Measurements from ENCODE around the gene TNS4. TPM values are rescaled to one million over a fixed set of nuclear protein-coding genes. Genes with fewer than 3 reads are reported as not detected.

The TNS4 gene
- polyA plus RNA-seq, 2 of the 4 experiments (the other 2 are of a cell fraction), result 24.2 to 73.5 TPM

GRCh38 chr17:40456396-40456951, 44.9 kb downstream of the TNS4 start:
- Histone ChIP-seq H3K9me3 (no peaks in the 10 kb centered on the region), H3K4me1 (peaks cover 100% of the 10 kb centered on the region), H3K4me3 (peak overlapping the region; percentile 8; the same call in 1 of the 3 replicates), H3K4me2 (peak overlapping the region; percentile 62), H3K27ac (peak overlapping the region; percentile 71 to 90)
- ATAC-seq (no peak), FAIRE-seq (peak; percentile 7), DNase-seq (ENCODE audit: low read depth in 1 of 2, low spot score in 1 of 2) (peak in 1 of 2 experiments; percentile 39)
- 88% methylated on average over 16 of the region's 16 CpGs for WGBS (ENCODE audit: missing lambda C conversion rate)
- TF ChIP-seq HOXB13 (CRISPR knock-in tag; IDR thresholded peaks at IDR 0.05; ENCODE audit: low read depth), result no peak
- TF ChIP-seq GATA3 (IDR thresholded peaks at IDR 0.05; ENCODE audit: borderline replicate concordance), result peak; percentile 18; the same call in 1 of the 2 replicates
- TF ChIP-seq HEYL (CRISPR knock-in tag; IDR thresholded peaks at IDR 0.05), result no peak
- no peak for TF ChIP-seq USF2 (IDR thresholded peaks at IDR 0.05)
- TF ChIP-seq MAX (IDR thresholded peaks at IDR 0.05), result 0 out of 2 replicates have a peak, but pooled peaks have one; percentile 9
- ChIA-PET POLR2A (interaction anchor here (0.6 to 2.3 kb wide), 3 partner anchors 12 to 29 kb away, joined by 3 to 9 read pairs (median 4); no protein-coding TSS in a partner anchor), CTCF (interaction anchor here (0.8 to 37.5 kb wide), 15 partner anchors 7 to 372 kb away, joined by 3 to 822 read pairs (median 6); partner anchors contain the start of gene IGFBP4)

GRCh38 chr17:40454613-40454995, 46.8 kb downstream of the TNS4 start:
- POLR2A ChIA-PET, result interaction anchor here (1.1 to 2.3 kb wide), 3 partner anchors 10 to 88 kb away, joined by 3 to 9 read pairs (median 3); no protein-coding TSS in a partner anchor
- H3K4me1 ChIP-seq, result peaks cover 100% of the 10 kb centered on the region
- TF ChIP-seq EP300 (IDR thresholded peaks at IDR 0.05), result no peak
- peak; percentile 13 to 22; a peak in 4 of 5 replicates for TF ChIP-seq JUN (IDR thresholded peaks at IDR 0.05)
- ATAC-seq (peak in 1 of 2 experiments; percentile 4; a peak in 3 of 6 replicates), DNase-seq (ENCODE audit: low read depth in 1 of 2, low spot score in 1 of 2) (peak in 1 of 2 experiments; percentile 47), FAIRE-seq (peak; percentile 23)
- H3K4me2 ChIP-seq, result peak overlapping the region; percentile 91
- H3K27ac ChIP-seq, result peak overlapping the region; percentile 98
- no peaks in the 10 kb centered on the region for H3K9me3 ChIP-seq
- 40% methylated on average over 2 of the region's 2 CpGs for WGBS (ENCODE audit: missing lambda C conversion rate)
- H3K4me3 ChIP-seq, result no peak overlapping the region
- CTCF ChIA-PET, result interaction anchor here (0.9 to 37.5 kb wide), 13 partner anchors 5 to 1211 kb away, joined by 4 to 822 read pairs (median 8); partner anchors contain the start of gene IGFBP4

- FAIRE-seq (peak; percentile 54), DNase-seq (ENCODE audit: low read depth in 1 of 2, low spot score in 1 of 2) (no peak), ATAC-seq (no peak)
- CTCF ChIA-PET, result interaction anchor here (0.6 to 37.5 kb wide), 9 partner anchors 4 to 106 kb away, joined by 3 to 822 read pairs (median 35); partner anchors contain the start of gene IGFBP4
- 87% methylated on average over 19 of the region's 19 CpGs for WGBS (ENCODE audit: missing lambda C conversion rate)
- POLR2A ChIA-PET, result interaction anchor here (0.5 to 1.6 kb wide), 4 partner anchors 9 to 1089 kb away, joined by 3 read pairs; no protein-coding TSS in a partner anchor
- Histone ChIP-seq H3K27ac (peak overlapping the region; percentile 98), H3K4me1 (peaks cover 100% of the 10 kb centered on the region), H3K9me3 (no peaks in the 10 kb centered on the region), H3K4me3 (0 out of 3 replicates have a peak overlapping the region, but pooled peaks have one; percentile 7), H3K4me2 (peak overlapping the region; percentile 91)
- peak; percentile 14; the same call in 1 of the 2 replicates for TF ChIP-seq POLR2AphosphoS2 (conservative IDR thresholded peaks at IDR 0.05; ENCODE audit: low read length)
- TF ChIP-seq JUN (IDR thresholded peaks at IDR 0.05), result peak in 1 of 2 experiments; percentile 57; a peak in 1 of 5 replicates
- TF ChIP-seq HES2 (IDR thresholded peaks at IDR 0.05), result no peak
- no peak for TF ChIP-seq NFE2L2 (conservative IDR thresholded peaks at IDR 0.05; ENCODE audit: low read length)
- TF ChIP-seq EHF (CRISPR knock-in tag; IDR thresholded peaks at IDR 0.05), result no peak
- TF ChIP-seq JUNB (IDR thresholded peaks at IDR 0.05), result no peak
- 0 out of 2 replicates have a peak, but pooled peaks have one; percentile 11 for TF ChIP-seq USF2 (IDR thresholded peaks at IDR 0.05)
- TF ChIP-seq HOXA7 (CRISPR knock-in tag; IDR thresholded peaks at IDR 0.05), result no peak
- no peak for TF ChIP-seq FOSB (CRISPR knock-in tag; IDR thresholded peaks at IDR 0.05)
- no peak for TF ChIP-seq ZNF302 (CRISPR knock-in tag; IDR thresholded peaks at IDR 0.05)
- no peak for TF ChIP-seq EHMT2 (IDR thresholded peaks at IDR 0.05; ENCODE audit: low read depth)
Observed at GRCh38 chr17:40453881-40454612, 47.4 kb downstream of the TNS4 start.
